Measurements from ENCODE around the gene MACROD1.

GRCh38 chr11:64060263-64060860, 105.6 kb downstream of the MACROD1 start:
- TF ChIP-seq FOXP2 (optimal IDR thresholded peaks at IDR 0.05; ENCODE audit: control extremely low read depth, extremely low read length, insufficient read depth) (no peak), POLR2AphosphoS5 (IDR thresholded peaks at IDR 0.05; ENCODE audit: borderline replicate concordance, low read depth, low read length) (no peak)

All from SK-N-MC (cell line).